GM12878 (cell line): ENCODE measurements around the gene ABCA13. TPM values are rescaled to one million over a fixed set of nuclear protein-coding genes. Genes with fewer than 3 reads are reported as not detected.

Experiments used
- ATAC-seq: fragments of 200-7000 bp; cut with Tn5 transposase; 3 replicates; pipeline ENCODE4 v1.9.1; 2020; ENCODE audit warnings: mild to moderate bottlenecking, moderate library complexity
- BruUV-seq: library from RNA; stranded (reverse); fragments of 400-500 nt; replicated peaks from 2 replicates; lab custom pipeline; 2021; lab: Mats Ljungman, UMichigan
- CTCF ChIA-PET: fragments of 300-600 bp; sonication (Branson Sonifier 250); formaldehyde crosslinking; extraction: SDS; loops from one replicate; lab custom pipeline; 2021; ENCODE audit warnings: inconsistent platforms; lab: Yijun Ruan, JAX
- POLR2A ChIA-PET: fragments of 350-600 bp; formaldehyde crosslinking; extraction: SDS; loops from one replicate; lab custom pipeline; 2021; ENCODE audit warnings: inconsistent platforms; lab: Charles Lee
- RAD21 ChIA-PET: fragments of 300-600 bp; sonication (Branson Sonifier 250); formaldehyde crosslinking; loops from one replicate; lab custom pipeline; 2023; ENCODE audit warnings: antibody characterized with exemption; ENCODE audit not compliant: unreplicated experiment; lab: Charles Lee
- SMC1A ChIA-PET: fragments of 300-600 bp; sonication (Branson Sonifier 250); formaldehyde crosslinking; loops from one replicate; lab custom pipeline; 2023; ENCODE audit not compliant: unreplicated experiment, uncharacterized antibody; lab: Charles Lee
- DNase-seq: peaks from one replicate; pipeline ENCODE4 v3.0.0-alpha.2; 2011; ENCODE audit warnings: low read depth, low spot score
- FAIRE-seq: peaks from 3 replicates; lab custom pipeline; 2011; peaks lifted over from hg19 to GRCh38; lab: Jason Lieb, UNC
- H2AFZ ChIP-seq: 2 replicates; pipeline ENCODE4 v1.6.0; 2011; ENCODE audit warnings: low read depth, low read length, control low read depth; ENCODE audit not compliant: control insufficient read depth
- H3K27ac ChIP-seq: 2 replicates; pipeline ENCODE4 v1.5.1; 2011; ENCODE audit warnings: control low read depth; ENCODE audit not compliant: control insufficient read depth, insufficient read depth
- H3K27me3 ChIP-seq, 2 experiments: replicated peaks in 1 of 2; 2 replicates each; pipeline versions ENCODE4 v1.6.0 to v1.6.1; 2011; ENCODE audit warnings: low read length in 1 of 2; ENCODE audit not compliant: control insufficient read depth in 2 of 2, insufficient read depth in 2 of 2
- H3K36me3 ChIP-seq, 2 experiments: 2 replicates each; pipeline ENCODE4 v1.5.1; 2011; ENCODE audit warnings: low read length in 1 of 2; ENCODE audit not compliant: control insufficient read depth in 2 of 2, insufficient read depth in 2 of 2
- H3K4me1 ChIP-seq: 2 replicates; pipeline ENCODE4 v1.6.1; 2011; ENCODE audit warnings: mild to moderate bottlenecking, low read length, moderate library complexity, mixed read lengths; ENCODE audit not compliant: control insufficient read depth, insufficient read depth
- H3K4me2 ChIP-seq: 2 replicates; pipeline ENCODE4 v1.6.0; 2011; ENCODE audit warnings: control low read depth; ENCODE audit not compliant: control insufficient read depth, insufficient read depth
- H3K4me3 ChIP-seq: fragments of 200-600 bp; sonication (generic); 2 replicates; pipeline ENCODE4 v1.5.1; 2016
- H3K79me2 ChIP-seq: 2 replicates; pipeline ENCODE4 v1.6.0; 2011; ENCODE audit warnings: low read length; ENCODE audit not compliant: control insufficient read depth, insufficient read depth
- H3K9ac ChIP-seq: 2 replicates; pipeline ENCODE4 v1.8.0; 2011; ENCODE audit warnings: low read length, control low read depth, mixed read lengths; ENCODE audit not compliant: control insufficient read depth, insufficient read depth
- H3K9me3 ChIP-seq: replicated peaks from 3 replicates; pipeline ENCODE4 v1.5.1; 2011; ENCODE audit warnings: mild to moderate bottlenecking, low read length; ENCODE audit not compliant: control insufficient read depth, insufficient read depth
- H4K20me1 ChIP-seq: 2 replicates; pipeline ENCODE4 v1.6.0; 2011; ENCODE audit not compliant: control insufficient read depth, insufficient read depth
- ASH2L ChIP-seq: fragments of 300-600, 200-600 bp; sonication (generic); IDR thresholded peaks from 2 replicates; pipeline ENCODE4 v1.6.1; 2017; ENCODE audit warnings: low read depth, mild to moderate bottlenecking, borderline replicate concordance
- BHLHE40 ChIP-seq, 2 experiments: fragments of 450-650 bp in 1 of 2; IDR thresholded peaks; 2 replicates each; pipeline ENCODE4 v1.6.1; 2011 to 2017; ENCODE audit warnings: low read depth in 2 of 2, borderline replicate concordance in 1 of 2, improper control_type of control experiment in 1 of 2, low read length in 1 of 2, mild to moderate bottlenecking in 1 of 2
- ETV6 ChIP-seq, 2 experiments: fragments of 450-650 bp in 1 of 2; IDR thresholded peaks in 1 of 2; conservative IDR thresholded peaks in 1 of 2; 2 replicates each; pipeline ENCODE4 v1.6.1; 2014; ENCODE audit warnings: antibody characterized with exemption in 1 of 2, borderline replicate concordance in 1 of 2, low read depth in 1 of 2, mild to moderate bottlenecking in 1 of 2, moderate library complexity in 1 of 2
- FOXK2 ChIP-seq: fragments of 450-650 bp; IDR thresholded peaks from 2 replicates; pipeline ENCODE4 v1.6.1; 2017; ENCODE audit warnings: mild to moderate bottlenecking, moderate library complexity
- SKIL ChIP-seq: fragments of 450-650 bp; IDR thresholded peaks from 2 replicates; pipeline ENCODE4 v1.6.1; 2017; ENCODE audit warnings: mild to moderate bottlenecking, low read depth, inconsistent platforms; ENCODE audit not compliant: poor library complexity, severe bottlenecking
- SMAD5 ChIP-seq: IDR thresholded peaks from 2 replicates; pipeline ENCODE4 v1.6.1; 2016; ENCODE audit warnings: antibody characterized with exemption, low read depth
- ZNF217 ChIP-seq: fragments of 450-650 bp; IDR thresholded peaks from 2 replicates; pipeline ENCODE4 v1.6.1; 2017; ENCODE audit warnings: antibody characterized with exemption, mild to moderate bottlenecking
- WGBS: methylation state at CpG from one replicate; pipeline ENCODE4 v1.1.6; 2016; ENCODE audit warnings: low lambda C conversion rate; ENCODE audit not compliant: insufficient replicate concordance, insufficient coverage; ENCODE audit errors: missing lambda C conversion rate; 5-methylcytosine and 5-hydroxymethylcytosine counted together
- in situ Hi-C: fragments of 300-500 bp; cut with MboI; formaldehyde crosslinking; loops from 9 replicates; pipeline ENCODE4 v1.14.3; 2018; ENCODE audit warnings: mixed read lengths
- intact Hi-C: fragments of 100-400 bp; cut with micrococcal nuclease; formaldehyde crosslinking; loops from one replicate; pipeline ENCODE4 v1.14.2; 2022; ENCODE audit not compliant: unreplicated experiment
- polyA plus RNA-seq, 11 experiments: library from polyadenylated mRNA; depleted of rRNA in 4 of 11; unstranded in 6 of 11; stranded (reverse) in 5 of 11; fragments of >200 nt; fragmentation: Nextera tagmentation in 4 of 11; fragmentation: Illumina TruSeq in 1 of 11; extraction: Ambion mirVana in 4 of 11; extraction: Trizol in 1 of 11; gene quantifications; 1 replicate in 1 of 11; 2 replicates in 10 of 11; pipeline versions ENCODE4 v1.2.1 to v1.2.3, GENCODE V29; 2011 to 2016; ENCODE audit warnings: inconsistent platforms in 2 of 11, missing spikeins in 2 of 11, low read depth in 1 of 11
- total RNA-seq, 4 experiments: library from RNA; depleted of rRNA in 3 of 4; stranded (reverse); fragments of >200 nt in 3 of 4; fragmentation: Illumina TruSeq in 1 of 4; extraction: Trizol in 1 of 4; gene quantifications; 2 replicates each; pipeline versions ENCODE4 v1.2.1 to v1.2.3, GENCODE V29; 2013 to 2021
- TF ChIP-seq, protein P1 (sequence below): fragments of 450-650 bp; formaldehyde crosslinking; IDR thresholded peaks from 2 replicates; pipeline ENCODE4 v1.4.0; 2022; ENCODE audit warnings: mild to moderate bottlenecking, moderate library complexity

The ABCA13 gene
- total and polyA plus RNA-seq, 10 of the 15 experiments (the other 5 are each of a cell fraction or from before 2014, with no cell fraction given) = under 0.01 to 0.98 (median 0.04) TPM; not detected in 2

GRCh38 chr7:48317360-48317759 is 146.1 kb downstream of the ABCA13 start:
- Histone ChIP-seq H3K36me3 (no peaks in the 10 kb centered on the region), H3K27ac (no peak overlapping the region), H2AFZ (no peak overlapping the region), H4K20me1 (no peaks in the 10 kb centered on the region), H3K4me2 (no peak overlapping the region), H3K79me2 (no peaks in the 10 kb centered on the region), H3K4me3 (no peak overlapping the region), H3K27me3 (no peaks in the 10 kb centered on the region), H3K9me3 (no peaks in the 10 kb centered on the region; the same call in 2 of the 3 replicates), H3K9ac (no peak overlapping the region), H3K4me1 (no peaks in the 10 kb centered on the region)
- in situ Hi-C loops (no loop called here), intact Hi-C loops (no loop called here)
- 36% methylated on average over 3 of the region's 3 CpGs for WGBS
- POLR2A ChIA-PET = no interaction called here
- CTCF ChIA-PET = no interaction called here
- BruUV-seq = no TSS peak
- ATAC-seq (no peak), DNase-seq (no peak), FAIRE-seq (no peak)
- RAD21 ChIA-PET = no interaction called here
- SMC1A ChIA-PET = no interaction called here
- TF ChIP-seq ETV6 (conservative IDR thresholded peaks at IDR 0.05 in 1 of 2, IDR thresholded peaks at IDR 0.05 in 1 of 2; ENCODE audit: borderline replicate concordance in 1 of 2, low read depth in 1 of 2) (no peak), BHLHE40 (IDR thresholded peaks at IDR 0.05; ENCODE audit: borderline replicate concordance in 1 of 2, low read depth in 2 of 2, low read length in 1 of 2) (no peak), ZNF217 (no peak), SMAD5 (no peak), SKIL (no peak), FOXK2 (no peak), ASH2L (no peak)
- TF ChIP-seq, protein P1, sequence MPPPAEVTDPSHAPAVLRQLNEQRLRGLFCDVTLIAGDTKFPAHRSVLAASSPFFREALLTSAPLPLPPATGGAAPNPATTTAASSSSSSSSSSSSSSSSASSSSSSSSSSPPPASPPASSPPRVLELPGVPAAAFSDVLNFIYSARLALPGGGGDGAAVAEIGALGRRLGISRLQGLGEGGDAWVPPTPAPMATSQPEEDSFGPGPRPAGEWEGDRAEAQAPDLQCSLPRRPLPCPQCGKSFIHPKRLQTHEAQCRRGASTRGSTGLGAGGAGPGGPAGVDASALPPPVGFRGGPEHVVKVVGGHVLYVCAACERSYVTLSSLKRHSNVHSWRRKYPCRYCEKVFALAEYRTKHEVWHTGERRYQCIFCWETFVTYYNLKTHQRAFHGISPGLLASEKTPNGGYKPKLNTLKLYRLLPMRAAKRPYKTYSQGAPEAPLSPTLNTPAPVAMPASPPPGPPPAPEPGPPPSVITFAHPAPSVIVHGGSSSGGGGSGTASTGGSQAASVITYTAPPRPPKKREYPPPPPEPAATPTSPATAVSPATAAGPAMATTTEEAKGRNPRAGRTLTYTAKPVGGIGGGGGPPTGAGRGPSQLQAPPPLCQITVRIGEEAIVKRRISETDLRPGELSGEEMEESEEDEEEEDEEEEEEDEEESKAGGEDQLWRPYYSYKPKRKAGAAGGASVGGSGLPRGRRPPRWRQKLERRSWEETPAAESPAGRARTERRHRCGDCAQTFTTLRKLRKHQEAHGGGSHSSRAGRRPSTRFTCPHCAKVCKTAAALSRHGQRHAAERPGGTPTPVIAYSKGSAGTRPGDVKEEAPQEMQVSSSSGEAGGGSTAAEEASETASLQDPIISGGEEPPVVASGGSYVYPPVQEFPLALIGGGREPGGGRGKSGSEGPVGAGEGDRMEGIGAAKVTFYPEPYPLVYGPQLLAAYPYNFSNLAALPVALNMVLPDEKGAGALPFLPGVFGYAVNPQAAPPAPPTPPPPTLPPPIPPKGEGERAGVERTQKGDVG (CRISPR knock-in tag) = no peak
